Body of pancreas (tissue), 4 donors: Measurements from ENCODE around the gene FAM114A1.

ENCODE experiments used
- POLR2A ChIP-seq, 3 donors: fragments of 450-650 bp; IDR thresholded peaks; one replicate each; pipeline ENCODE4 v1.6.1; 2016; ENCODE audit warnings: antibody characterized with exemption in 3 of 3, mild to moderate bottlenecking in 2 of 3
- TF ChIP-seq, protein P1 (sequence below), 7 experiments: fragments of 450-650 bp in 4 of 7; fragments of 200-600 bp in 3 of 7; sonication (generic) in 3 of 7; IDR thresholded peaks; one replicate each; pipeline ENCODE4 v1.5.1; 2016 to 2019; ENCODE audit warnings: antibody characterized with exemption in 7 of 7

DNA sequence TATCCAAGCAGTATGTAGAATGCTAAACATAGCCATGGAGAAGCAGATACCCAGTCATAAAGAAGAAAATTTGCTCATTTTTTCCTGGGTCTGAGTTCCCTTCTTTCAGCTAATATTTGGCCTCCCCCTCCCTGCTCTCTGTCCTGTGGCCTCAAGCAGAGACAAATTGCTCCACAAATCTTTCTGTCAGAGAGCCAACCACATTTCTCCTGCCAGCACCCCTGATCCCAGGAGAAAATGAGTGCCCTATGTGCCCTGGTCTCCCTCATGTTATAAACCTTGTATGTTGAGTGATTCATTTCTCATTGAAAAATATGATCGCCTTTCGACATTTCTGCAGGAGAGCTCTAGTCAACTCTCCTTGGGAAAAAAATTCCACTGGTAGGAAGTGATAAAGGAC lies 82.6 kb downstream of the FAM114A1 start:
- TF ChIP-seq, protein P1, sequence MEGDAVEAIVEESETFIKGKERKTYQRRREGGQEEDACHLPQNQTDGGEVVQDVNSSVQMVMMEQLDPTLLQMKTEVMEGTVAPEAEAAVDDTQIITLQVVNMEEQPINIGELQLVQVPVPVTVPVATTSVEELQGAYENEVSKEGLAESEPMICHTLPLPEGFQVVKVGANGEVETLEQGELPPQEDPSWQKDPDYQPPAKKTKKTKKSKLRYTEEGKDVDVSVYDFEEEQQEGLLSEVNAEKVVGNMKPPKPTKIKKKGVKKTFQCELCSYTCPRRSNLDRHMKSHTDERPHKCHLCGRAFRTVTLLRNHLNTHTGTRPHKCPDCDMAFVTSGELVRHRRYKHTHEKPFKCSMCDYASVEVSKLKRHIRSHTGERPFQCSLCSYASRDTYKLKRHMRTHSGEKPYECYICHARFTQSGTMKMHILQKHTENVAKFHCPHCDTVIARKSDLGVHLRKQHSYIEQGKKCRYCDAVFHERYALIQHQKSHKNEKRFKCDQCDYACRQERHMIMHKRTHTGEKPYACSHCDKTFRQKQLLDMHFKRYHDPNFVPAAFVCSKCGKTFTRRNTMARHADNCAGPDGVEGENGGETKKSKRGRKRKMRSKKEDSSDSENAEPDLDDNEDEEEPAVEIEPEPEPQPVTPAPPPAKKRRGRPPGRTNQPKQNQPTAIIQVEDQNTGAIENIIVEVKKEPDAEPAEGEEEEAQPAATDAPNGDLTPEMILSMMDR (IDR thresholded peaks at IDR 0.05) = no peak
- TF ChIP-seq POLR2A (IDR thresholded peaks at IDR 0.05) = no peak
